ENCODE results near the gene ARAF.

The ARAF gene

DNA sequence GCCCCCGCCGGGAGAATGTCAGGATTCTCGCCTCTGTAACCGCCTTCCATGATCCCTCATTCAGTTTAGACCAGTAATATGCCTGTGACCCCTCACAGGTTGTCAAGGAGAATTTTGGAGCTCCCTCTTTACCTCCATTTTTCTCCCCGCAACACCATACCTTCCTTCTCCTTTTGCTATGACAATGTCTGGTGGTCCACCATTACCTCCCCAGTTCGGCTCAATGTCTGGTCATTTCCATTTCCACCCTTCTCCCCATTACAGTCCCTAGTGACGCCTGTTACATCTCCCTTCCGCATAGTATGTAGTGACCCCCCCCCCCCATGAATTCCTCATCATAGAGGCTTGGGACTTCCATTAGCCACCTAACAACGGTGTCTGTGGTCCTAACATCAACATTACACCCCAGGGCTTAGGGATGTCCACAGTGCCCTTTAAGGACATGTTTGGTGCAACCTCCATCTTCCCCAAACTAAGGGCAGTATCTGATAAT, 700 bp downstream of the ARAF start:
- Histone ChIP-seq H3K27me3 (ENCODE audit: insufficient read depth, low read length, poor library complexity) (no peaks in the 10 kb centered on the region), H3K79me2 (ENCODE audit: control insufficient read depth, insufficient read depth, low read length) (peaks cover 4% of the 10 kb centered on the region), H3K23ac (ENCODE audit: low read length) (no peak overlapping the region), H3K56ac (ENCODE audit: low read length) (peak overlapping the region; percentile 72), H4K8ac (ENCODE audit: low read depth, low read length) (no peak overlapping the region), H2AK5ac (ENCODE audit: low read length) (no peak overlapping the region), H4K5ac (ENCODE audit: low read length) (no peak overlapping the region), H2BK5ac (ENCODE audit: low read length) (no peak overlapping the region), H2BK15ac (replicated peaks; ENCODE audit: low read depth) (no peak overlapping the region), H3K18ac (ENCODE audit: low read length) (no peak overlapping the region), H3K4me2 (ENCODE audit: low read length) (peak overlapping the region; percentile 56), H3K4me3 (ENCODE audit: low read length) (peak overlapping the region; percentile 80), H3K4ac (ENCODE audit: low read depth, low read length) (no peak overlapping the region), H3K27ac (ENCODE audit: low read depth, low read length) (no peak overlapping the region), H3K4me1 (ENCODE audit: control insufficient read depth, low read depth, low read length) (no peaks in the 10 kb centered on the region), H3K9ac (ENCODE audit: low read length) (peak overlapping the region; percentile 84), H3K79me1 (ENCODE audit: low read length) (no peaks in the 10 kb centered on the region), H3K36me3 (ENCODE audit: control insufficient read depth, insufficient read depth, low read length) (no peaks in the 10 kb centered on the region), H2BK120ac (ENCODE audit: low read depth, low read length) (no peak overlapping the region)
- no peak for DNase-seq
- no CpG with 5 or more reads among the region's 9 CpGs for WGBS (ENCODE audit: extremely low coverage, insufficient coverage, low lambda C conversion rate)

DNA sequence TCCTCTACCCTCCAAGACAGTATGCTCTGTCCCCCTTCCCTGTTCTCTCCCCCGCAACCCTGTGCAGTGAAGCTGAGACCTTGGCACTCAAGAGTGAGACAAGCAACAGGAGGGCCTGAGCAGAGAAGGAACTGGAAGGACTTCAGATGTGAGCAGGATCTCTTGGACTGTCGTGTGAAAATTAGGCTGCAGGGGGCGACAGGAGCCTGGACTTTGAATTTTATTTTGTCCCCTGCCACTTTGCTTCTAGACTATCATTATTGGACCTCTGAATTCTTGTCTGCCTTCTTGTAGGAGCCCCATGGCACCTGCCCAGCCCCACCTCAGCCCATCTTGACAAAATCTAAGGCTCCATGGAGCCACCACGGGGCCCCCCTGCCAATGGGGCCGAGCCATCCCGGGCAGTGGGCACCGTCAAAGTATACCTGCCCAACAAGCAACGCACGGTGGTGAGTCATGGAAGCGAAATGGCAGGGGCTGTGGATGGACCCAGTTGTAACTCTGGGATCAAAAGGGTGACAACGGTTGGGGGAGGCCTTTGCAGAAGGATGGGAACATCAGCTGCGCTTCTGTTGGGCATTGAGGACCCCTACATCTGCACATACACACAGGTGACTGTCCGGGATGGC, 1.7 kb downstream of the ARAF start:
- Histone ChIP-seq H2BK15ac (replicated peaks; ENCODE audit: low read depth) (no peak overlapping the region), H3K9ac (ENCODE audit: low read length) (no peak overlapping the region), H2BK5ac (ENCODE audit: low read length) (no peak overlapping the region), H3K79me2 (ENCODE audit: control insufficient read depth, insufficient read depth, low read length) (peaks cover 4% of the 10 kb centered on the region), H3K23ac (ENCODE audit: low read length) (no peak overlapping the region), H3K56ac (ENCODE audit: low read length) (peak overlapping the region; percentile 60), H3K36me3 (ENCODE audit: control insufficient read depth, insufficient read depth, low read length) (no peaks in the 10 kb centered on the region), H3K4ac (ENCODE audit: low read depth, low read length) (no peak overlapping the region), H3K27me3 (ENCODE audit: insufficient read depth, low read length, poor library complexity) (no peaks in the 10 kb centered on the region), H4K5ac (ENCODE audit: low read length) (no peak overlapping the region), H2BK120ac (ENCODE audit: low read depth, low read length) (no peak overlapping the region), H4K8ac (ENCODE audit: low read depth, low read length) (no peak overlapping the region), H3K4me2 (ENCODE audit: low read length) (no peak overlapping the region), H3K4me3 (ENCODE audit: low read length) (no peak overlapping the region), H3K4me1 (ENCODE audit: control insufficient read depth, low read depth, low read length) (no peaks in the 10 kb centered on the region), H2AK5ac (ENCODE audit: low read length) (no peak overlapping the region), H3K18ac (ENCODE audit: low read length) (no peak overlapping the region), H3K27ac (ENCODE audit: low read depth, low read length) (no peak overlapping the region), H3K79me1 (ENCODE audit: low read length) (no peaks in the 10 kb centered on the region)
- DNase-seq = peak; percentile 48
- no CpG with 5 or more reads among the region's 13 CpGs for WGBS (ENCODE audit: extremely low coverage, insufficient coverage, low lambda C conversion rate)

DNA sequence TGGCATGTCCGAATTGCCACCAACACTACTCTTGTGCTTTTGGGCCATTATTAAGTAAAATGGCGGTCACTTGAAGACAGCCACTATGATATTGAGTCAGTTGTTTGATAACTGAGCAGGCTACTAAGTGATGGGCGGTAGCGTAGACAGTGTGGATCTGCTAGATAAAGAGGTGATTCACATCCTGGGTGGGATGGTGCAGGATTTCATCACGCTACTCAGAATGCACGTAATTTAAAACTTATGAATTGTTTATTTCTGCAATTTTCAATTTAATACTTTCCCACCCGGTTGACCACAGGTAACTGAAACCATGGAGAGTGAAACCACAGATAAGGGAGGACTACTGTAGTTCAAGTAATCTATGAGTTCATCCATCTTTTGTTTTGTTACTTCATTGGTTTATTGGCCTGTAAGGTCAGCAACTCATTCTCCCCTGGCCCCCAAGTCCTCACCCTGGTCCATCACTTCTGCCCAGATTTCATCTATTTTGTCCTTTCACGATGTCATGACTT, 2.9 kb downstream of the ARAF start:
- Histone ChIP-seq H3K23ac (ENCODE audit: low read length) (no peak overlapping the region), H3K4me2 (ENCODE audit: low read length) (no peak overlapping the region), H3K27ac (ENCODE audit: low read depth, low read length) (no peak overlapping the region), H3K9ac (ENCODE audit: low read length) (no peak overlapping the region), H3K36me3 (ENCODE audit: control insufficient read depth, insufficient read depth, low read length) (no peaks in the 10 kb centered on the region), H3K18ac (ENCODE audit: low read length) (no peak overlapping the region), H4K8ac (ENCODE audit: low read depth, low read length) (no peak overlapping the region), H2BK5ac (ENCODE audit: low read length) (no peak overlapping the region), H3K4me3 (ENCODE audit: low read length) (no peak overlapping the region), H4K5ac (ENCODE audit: low read length) (no peak overlapping the region), H3K79me2 (ENCODE audit: control insufficient read depth, insufficient read depth, low read length) (peaks cover 4% of the 10 kb centered on the region), H2BK120ac (ENCODE audit: low read depth, low read length) (no peak overlapping the region), H3K56ac (ENCODE audit: low read length) (no peak overlapping the region), H3K4me1 (ENCODE audit: control insufficient read depth, low read depth, low read length) (no peaks in the 10 kb centered on the region), H2BK15ac (replicated peaks; ENCODE audit: low read depth) (no peak overlapping the region), H3K79me1 (ENCODE audit: low read length) (no peaks in the 10 kb centered on the region), H2AK5ac (ENCODE audit: low read length) (no peak overlapping the region), H3K4ac (ENCODE audit: low read depth, low read length) (no peak overlapping the region), H3K27me3 (ENCODE audit: insufficient read depth, low read length, poor library complexity) (no peaks in the 10 kb centered on the region)
- no CpG with 5 or more reads among the region's 8 CpGs for WGBS (ENCODE audit: extremely low coverage, insufficient coverage, low lambda C conversion rate)
- DNase-seq = no peak

DNA sequence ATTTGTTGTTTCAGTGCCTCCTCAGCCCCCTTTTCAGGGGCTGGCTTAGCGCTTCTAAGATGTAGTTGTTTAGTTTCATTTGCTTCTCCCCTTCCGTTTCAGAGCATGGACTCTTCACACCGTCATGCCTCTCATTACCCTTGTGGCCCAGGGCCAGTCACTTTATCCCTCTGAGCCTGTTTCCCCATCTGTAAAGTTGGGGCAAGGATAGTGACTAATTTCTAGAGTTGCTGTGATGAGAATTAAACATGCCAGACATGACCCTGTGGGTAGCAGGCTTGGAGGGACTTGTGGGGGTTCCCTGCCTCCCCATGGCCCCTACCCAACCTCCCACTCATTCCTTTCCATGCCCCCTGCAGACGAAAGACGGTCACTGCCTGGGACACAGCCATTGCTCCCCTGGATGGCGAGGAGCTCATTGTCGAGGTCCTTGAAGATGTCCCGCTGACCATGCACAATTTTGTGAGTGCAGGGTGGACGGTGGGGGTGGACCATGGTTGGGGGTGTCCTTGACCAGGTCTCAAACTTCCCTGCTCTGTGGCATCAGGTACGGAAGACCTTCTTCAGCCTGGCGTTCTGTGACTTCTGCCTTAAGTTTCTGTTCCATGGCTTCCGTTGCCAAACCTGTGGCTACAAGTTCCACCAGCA, 3.6 kb downstream of the ARAF start:
- no peaks in the 10 kb centered on the region for H3K79me1 ChIP-seq (ENCODE audit: low read length)
- DNase-seq = no peak
- no peaks in the 10 kb centered on the region for H3K36me3 ChIP-seq (ENCODE audit: control insufficient read depth, insufficient read depth, low read length)
- no CpG with 5 or more reads among the region's 12 CpGs for WGBS (ENCODE audit: extremely low coverage, insufficient coverage, low lambda C conversion rate)
- H3K27ac ChIP-seq (ENCODE audit: low read depth, low read length) = no peak overlapping the region
- no peak overlapping the region for H4K5ac ChIP-seq (ENCODE audit: low read length)
- H3K56ac ChIP-seq (ENCODE audit: low read length) = no peak overlapping the region
- H2BK120ac ChIP-seq (ENCODE audit: low read depth, low read length) = no peak overlapping the region
- H3K27me3 ChIP-seq (ENCODE audit: insufficient read depth, low read length, poor library complexity) = no peaks in the 10 kb centered on the region
- no peak overlapping the region for H3K23ac ChIP-seq (ENCODE audit: low read length)
- no peak overlapping the region for H2BK15ac ChIP-seq (replicated peaks; ENCODE audit: low read depth)
- no peak overlapping the region for H3K4ac ChIP-seq (ENCODE audit: low read depth, low read length)
- no peak overlapping the region for H3K18ac ChIP-seq (ENCODE audit: low read length)
- H3K4me2 ChIP-seq (ENCODE audit: low read length) = no peak overlapping the region
- H4K8ac ChIP-seq (ENCODE audit: low read depth, low read length) = no peak overlapping the region
- H3K4me1 ChIP-seq (ENCODE audit: control insufficient read depth, low read depth, low read length) = no peaks in the 10 kb centered on the region
- no peak overlapping the region for H2BK5ac ChIP-seq (ENCODE audit: low read length)
- no peak overlapping the region for H2AK5ac ChIP-seq (ENCODE audit: low read length)
- H3K9ac ChIP-seq (ENCODE audit: low read length) = no peak overlapping the region
- H3K79me2 ChIP-seq (ENCODE audit: control insufficient read depth, insufficient read depth, low read length) = peaks cover 4% of the 10 kb centered on the region
- no peak overlapping the region for H3K4me3 ChIP-seq (ENCODE audit: low read length)

DNA sequence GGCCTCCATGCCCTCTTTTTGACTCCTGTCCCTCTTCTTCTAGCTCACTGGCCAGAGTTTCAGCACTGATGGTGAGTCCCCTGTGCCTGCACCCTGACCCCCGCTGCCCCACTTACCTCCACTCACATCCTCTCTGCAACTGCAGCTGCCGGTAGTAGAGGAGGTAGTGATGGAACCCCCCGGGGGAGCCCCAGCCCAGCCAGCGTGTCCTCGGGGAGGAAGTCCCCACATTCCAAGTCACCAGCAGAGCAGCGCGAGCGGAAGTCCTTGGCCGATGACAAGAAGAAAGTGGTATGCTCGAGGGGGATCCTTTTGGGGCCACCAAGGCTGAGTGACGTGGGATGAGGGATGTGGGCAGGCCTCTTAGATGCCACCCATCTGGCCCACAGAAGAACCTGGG, 5.8 kb downstream of the ARAF start:
- peaks cover 3% of the 10 kb centered on the region for H3K79me2 ChIP-seq (ENCODE audit: control insufficient read depth, insufficient read depth, low read length)
- H3K79me1 ChIP-seq (ENCODE audit: low read length) = no peaks in the 10 kb centered on the region
- no peaks in the 10 kb centered on the region for H3K27me3 ChIP-seq (ENCODE audit: insufficient read depth, low read length, poor library complexity)
- no peak for DNase-seq
- H3K56ac ChIP-seq (ENCODE audit: low read length) = no peak overlapping the region
- no peak overlapping the region for H2AK5ac ChIP-seq (ENCODE audit: low read length)
- no peak overlapping the region for H2BK120ac ChIP-seq (ENCODE audit: low read depth, low read length)
- H2BK15ac ChIP-seq (replicated peaks; ENCODE audit: low read depth) = no peak overlapping the region
- H3K4ac ChIP-seq (ENCODE audit: low read depth, low read length) = no peak overlapping the region
- H2BK5ac ChIP-seq (ENCODE audit: low read length) = no peak overlapping the region
- no CpG with 5 or more reads among the region's 11 CpGs for WGBS (ENCODE audit: extremely low coverage, insufficient coverage, low lambda C conversion rate)
- no peak overlapping the region for H4K5ac ChIP-seq (ENCODE audit: low read length)
- H3K9ac ChIP-seq (ENCODE audit: low read length) = no peak overlapping the region
- no peak overlapping the region for H3K18ac ChIP-seq (ENCODE audit: low read length)
- H3K4me3 ChIP-seq (ENCODE audit: low read length) = no peak overlapping the region
- no peak overlapping the region for H3K4me2 ChIP-seq (ENCODE audit: low read length)
- no peak overlapping the region for H4K8ac ChIP-seq (ENCODE audit: low read depth, low read length)
- H3K4me1 ChIP-seq (ENCODE audit: control insufficient read depth, low read depth, low read length) = no peaks in the 10 kb centered on the region
- no peak overlapping the region for H3K23ac ChIP-seq (ENCODE audit: low read length)
- H3K27ac ChIP-seq (ENCODE audit: low read depth, low read length) = no peak overlapping the region
- peaks cover 2% of the 10 kb centered on the region for H3K36me3 ChIP-seq (ENCODE audit: control insufficient read depth, insufficient read depth, low read length)
